Mammary epithelial cell (primary cell): Measurements from ENCODE around the gene C9.

ENCODE experiments used
- CTCF ChIP-seq, 2 donors: IDR thresholded peaks in 1 of 2; conservative IDR thresholded peaks in 1 of 2; 2 replicates each; pipeline ENCODE4 v1.5.1; 2011 to 2012; ENCODE audit warnings: inconsistent platforms in 2 of 2, low read length in 2 of 2, mild to moderate bottlenecking in 2 of 2, control low read depth in 1 of 2, low read depth in 1 of 2; ENCODE audit not compliant: insufficient read depth in 1 of 2; ENCODE audit errors: extremely low read depth in 1 of 2
- EZH2 ChIP-seq: IDR thresholded peaks from 2 replicates; pipeline ENCODE4 v1.6.1; 2012; ENCODE audit warnings: low read length, inconsistent platforms, borderline replicate concordance

GRCh38 chr5:39257554-39257953 lies 106.7 kb downstream of the C9 start:
- TF ChIP-seq CTCF (conservative IDR thresholded peaks at IDR 0.05 in 1 of 2, IDR thresholded peaks at IDR 0.05 in 1 of 2; ENCODE audit: extremely low read depth in 1 of 2, insufficient read depth in 1 of 2, low read depth in 1 of 2, low read length in 2 of 2): no peak
- no peak for TF ChIP-seq EZH2
